Measurements from ENCODE around the gene KDM4C. TPM values are rescaled to one million over a fixed set of nuclear protein-coding genes. Genes with fewer than 3 reads are reported as not detected.
"Not testable (repeated sequence)": the region's sequence is repeated elsewhere in the genome, so short reads cannot be mapped to it uniquely, and the experiment has no call there.

The KDM4C gene
- polyA plus RNA-seq, 1 donor (not counting 4 experiments of a cell fraction or from before 2014, with no cell fraction given): 17.2 TPM

DNA sequence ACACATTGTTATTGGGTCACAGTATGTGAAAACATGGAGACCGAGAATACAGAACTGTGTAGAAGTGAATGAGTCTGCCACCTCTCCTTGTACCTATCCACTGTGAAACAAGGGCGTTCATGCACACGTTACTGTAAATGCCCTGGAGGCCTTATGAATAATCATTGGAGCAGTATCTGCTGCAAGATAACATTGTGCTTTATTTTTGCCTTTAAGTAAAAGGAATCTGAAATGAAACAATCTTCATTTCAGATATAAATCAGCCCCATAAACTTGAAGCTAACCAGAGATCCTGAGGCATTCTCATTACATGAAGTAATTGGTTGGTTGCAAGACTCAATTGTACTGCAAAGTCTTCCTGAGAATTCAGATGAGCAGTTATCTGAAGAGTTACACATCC, 419.6 kb downstream of the KDM4C start:
- FAIRE-seq (peak; percentile 55), DNase-seq (ENCODE audit: low read depth, low spot score) (no peak)
- no peaks in the 10 kb centered on the region for H3K9me1 ChIP-seq (ENCODE audit: control insufficient read depth, extremely low read depth, insufficient read depth, low read length)
- no peak overlapping the region for H2AFZ ChIP-seq (ENCODE audit: control insufficient read depth, low read length)
- H3K4me1 ChIP-seq (ENCODE audit: control insufficient read depth, extremely low read depth, insufficient read depth, low read length): peaks cover 4% of the 10 kb centered on the region
- dilution Hi-C loops (cut with MboI; ENCODE audit: extremely low pct_ligation_motif_present, low sequenced_read_pairs): no loop called here
- peaks cover 2 to 10% of the 10 kb centered on the region in 2 experiments for H3K36me3 ChIP-seq (ENCODE audit: control insufficient read depth in 2 of 2, extremely low read depth in 1 of 2, insufficient read depth in 2 of 2, low read length in 2 of 2)
- H3K4me3 ChIP-seq (ENCODE audit: control insufficient read depth in 2 of 3, extremely low read depth in 1 of 3, insufficient read depth in 2 of 3, low read depth in 1 of 3, low read length in 3 of 3): no peak overlapping the region
- TF ChIP-seq EZH2 (IDR thresholded peaks at IDR 0.05; ENCODE audit: low read length): no peak
- no peaks in the 10 kb centered on the region for H3K9me3 ChIP-seq (ENCODE audit: control insufficient read depth, low read depth, low read length)
- H3K27ac ChIP-seq (ENCODE audit: control insufficient read depth, insufficient read depth, low read length): no peak overlapping the region
- H3K9ac ChIP-seq (ENCODE audit: control insufficient read depth, extremely low read depth, insufficient read depth, low read length): no peak overlapping the region
- no peak overlapping the region for H3K4me2 ChIP-seq (ENCODE audit: control insufficient read depth, extremely low read depth, insufficient read depth, low read depth, low read length)
- H4K20me1 ChIP-seq (ENCODE audit: control insufficient read depth, extremely low read depth, insufficient read depth, low read length): no peaks in the 10 kb centered on the region
- H3K79me2 ChIP-seq (ENCODE audit: control insufficient read depth, insufficient read depth, low read length): no peaks in the 10 kb centered on the region
- H3K27me3 ChIP-seq (ENCODE audit: control insufficient read depth, extremely low read depth, insufficient read depth, low read length): no peaks in the 10 kb centered on the region

GRCh38 chr9:7178729-7179128, 421.0 kb downstream of the KDM4C start:
- H3K9me1 ChIP-seq (ENCODE audit: control insufficient read depth, extremely low read depth, insufficient read depth, low read length): no peaks in the 10 kb centered on the region
- DNase-seq (ENCODE audit: low read depth, low spot score): no peak
- no peaks in the 10 kb centered on the region for H4K20me1 ChIP-seq (ENCODE audit: control insufficient read depth, extremely low read depth, insufficient read depth, low read length)
- H3K4me1 ChIP-seq (ENCODE audit: control insufficient read depth, extremely low read depth, insufficient read depth, low read length): peaks cover 4% of the 10 kb centered on the region
- no peak overlapping the region for H2AFZ ChIP-seq (ENCODE audit: control insufficient read depth, low read length)
- no peak overlapping the region for H3K4me3 ChIP-seq (ENCODE audit: control insufficient read depth in 2 of 3, extremely low read depth in 1 of 3, insufficient read depth in 2 of 3, low read depth in 1 of 3, low read length in 3 of 3)
- dilution Hi-C loops (cut with MboI; ENCODE audit: extremely low pct_ligation_motif_present, low sequenced_read_pairs): no loop called here
- no peak overlapping the region for H3K4me2 ChIP-seq (ENCODE audit: control insufficient read depth, extremely low read depth, insufficient read depth, low read depth, low read length)
- no peak overlapping the region for H3K27ac ChIP-seq (ENCODE audit: control insufficient read depth, insufficient read depth, low read length)
- peaks cover 2 to 10% of the 10 kb centered on the region in 2 experiments for H3K36me3 ChIP-seq (ENCODE audit: control insufficient read depth in 2 of 2, extremely low read depth in 1 of 2, insufficient read depth in 2 of 2, low read length in 2 of 2)
- no peaks in the 10 kb centered on the region for H3K79me2 ChIP-seq (ENCODE audit: control insufficient read depth, insufficient read depth, low read length)
- no peak for FAIRE-seq
- H3K9me3 ChIP-seq (ENCODE audit: control insufficient read depth, low read depth, low read length): no peaks in the 10 kb centered on the region
- no peaks in the 10 kb centered on the region for H3K27me3 ChIP-seq (ENCODE audit: control insufficient read depth, extremely low read depth, insufficient read depth, low read length)
- no peak for TF ChIP-seq EZH2 (IDR thresholded peaks at IDR 0.05; ENCODE audit: low read length)
- TF ChIP-seq CTCF (optimal IDR thresholded peaks at IDR 0.05 in 1 of 3, IDR thresholded peaks at IDR 0.05 in 1 of 3, conservative IDR thresholded peaks at IDR 0.05 in 1 of 3; ENCODE audit: extremely low read depth in 1 of 3, insufficient read depth in 2 of 3, low read length in 3 of 3): no peak
- no peak overlapping the region for H3K9ac ChIP-seq (ENCODE audit: control insufficient read depth, extremely low read depth, insufficient read depth, low read length)

DNA sequence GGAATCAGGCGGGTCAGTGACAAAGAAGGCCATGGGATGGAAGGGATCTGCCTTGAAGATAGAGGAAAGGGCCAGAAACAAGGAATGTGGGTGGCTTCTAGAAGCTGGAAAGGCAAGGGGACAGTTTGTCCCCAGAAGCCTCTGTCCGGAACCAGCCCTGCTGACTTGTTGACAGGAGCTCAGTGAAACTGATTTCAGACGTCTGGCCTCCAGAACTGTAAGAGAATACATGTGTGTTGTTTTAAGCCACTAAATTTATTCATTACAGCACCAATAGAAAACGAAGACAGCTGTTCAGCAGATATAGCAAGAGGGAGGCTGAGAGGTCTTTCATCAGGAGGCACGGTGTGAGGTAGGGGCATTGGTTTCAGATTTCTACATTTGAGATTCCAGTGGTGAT, 422.5 kb downstream of the KDM4C start:
- H3K79me2 ChIP-seq (ENCODE audit: control insufficient read depth, insufficient read depth, low read length): no peaks in the 10 kb centered on the region
- peaks cover 4% of the 10 kb centered on the region for H3K4me1 ChIP-seq (ENCODE audit: control insufficient read depth, extremely low read depth, insufficient read depth, low read length)
- H3K9ac ChIP-seq (ENCODE audit: control insufficient read depth, extremely low read depth, insufficient read depth, low read length): no peak overlapping the region
- TF ChIP-seq EZH2 (IDR thresholded peaks at IDR 0.05; ENCODE audit: low read length) (no peak), CTCF (optimal IDR thresholded peaks at IDR 0.05 in 1 of 3, IDR thresholded peaks at IDR 0.05 in 1 of 3, conservative IDR thresholded peaks at IDR 0.05 in 1 of 3; ENCODE audit: extremely low read depth in 1 of 3, insufficient read depth in 2 of 3, low read length in 3 of 3) (no peak)
- H3K36me3 ChIP-seq (ENCODE audit: control insufficient read depth in 2 of 2, extremely low read depth in 1 of 2, insufficient read depth in 2 of 2, low read length in 2 of 2): peaks cover 0 to 4% of the 10 kb centered on the region in 2 experiments
- DNase-seq (ENCODE audit: low read depth, low spot score): no peak
- H3K27ac ChIP-seq (ENCODE audit: control insufficient read depth, insufficient read depth, low read length): no peak overlapping the region
- no peaks in the 10 kb centered on the region for H3K9me1 ChIP-seq (ENCODE audit: control insufficient read depth, extremely low read depth, insufficient read depth, low read length)
- FAIRE-seq: no peak
- no peaks in the 10 kb centered on the region for H3K27me3 ChIP-seq (ENCODE audit: control insufficient read depth, extremely low read depth, insufficient read depth, low read length)
- no peak overlapping the region for H3K4me3 ChIP-seq (ENCODE audit: control insufficient read depth in 2 of 3, extremely low read depth in 1 of 3, insufficient read depth in 2 of 3, low read depth in 1 of 3, low read length in 3 of 3)
- no peak overlapping the region for H3K4me2 ChIP-seq (ENCODE audit: control insufficient read depth, extremely low read depth, insufficient read depth, low read depth, low read length)
- no peaks in the 10 kb centered on the region for H3K9me3 ChIP-seq (ENCODE audit: control insufficient read depth, low read depth, low read length)
- dilution Hi-C loops (cut with MboI; ENCODE audit: extremely low pct_ligation_motif_present, low sequenced_read_pairs): no loop called here
- no peaks in the 10 kb centered on the region for H4K20me1 ChIP-seq (ENCODE audit: control insufficient read depth, extremely low read depth, insufficient read depth, low read length)
- H2AFZ ChIP-seq (ENCODE audit: control insufficient read depth, low read length): no peak overlapping the region

DNA sequence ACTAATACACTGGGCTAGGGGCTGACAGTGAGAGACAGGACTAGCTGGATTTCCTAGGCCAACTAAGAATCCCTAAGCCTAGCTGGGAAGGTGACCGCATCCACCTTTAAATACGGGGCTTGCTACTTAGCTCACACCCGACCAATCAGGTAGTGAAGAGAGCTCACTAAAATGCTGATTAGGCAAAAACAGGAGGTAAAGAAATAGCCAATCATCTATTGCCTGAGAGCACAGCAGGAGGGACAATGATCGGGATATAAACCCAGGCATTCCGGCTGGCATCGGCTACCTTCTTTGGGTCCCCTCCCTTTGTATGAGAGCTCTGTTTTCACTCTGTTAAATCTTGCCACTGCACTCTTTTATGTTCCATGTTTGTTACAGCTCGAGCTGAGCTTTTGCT, 425.4 kb downstream of the KDM4C start:
- H3K9ac ChIP-seq (ENCODE audit: control insufficient read depth, extremely low read depth, insufficient read depth, low read length); H3K9me1 ChIP-seq (ENCODE audit: control insufficient read depth, extremely low read depth, insufficient read depth, low read length); FAIRE-seq; H4K20me1 ChIP-seq (ENCODE audit: control insufficient read depth, extremely low read depth, insufficient read depth, low read length); H3K27me3 ChIP-seq (ENCODE audit: control insufficient read depth, extremely low read depth, insufficient read depth, low read length); H3K27ac ChIP-seq (ENCODE audit: control insufficient read depth, insufficient read depth, low read length); dilution Hi-C loops (cut with MboI; ENCODE audit: extremely low pct_ligation_motif_present, low sequenced_read_pairs); H2AFZ ChIP-seq (ENCODE audit: control insufficient read depth, low read length); H3K4me1 ChIP-seq (ENCODE audit: control insufficient read depth, extremely low read depth, insufficient read depth, low read length); DNase-seq (ENCODE audit: low read depth, low spot score); H3K9me3 ChIP-seq (ENCODE audit: control insufficient read depth, low read depth, low read length); H3K4me2 ChIP-seq (ENCODE audit: control insufficient read depth, extremely low read depth, insufficient read depth, low read depth, low read length); H3K4me3 ChIP-seq (ENCODE audit: control insufficient read depth in 2 of 3, extremely low read depth in 1 of 3, insufficient read depth in 2 of 3, low read depth in 1 of 3, low read length in 3 of 3); H3K79me2 ChIP-seq (ENCODE audit: control insufficient read depth, insufficient read depth, low read length); H3K36me3 ChIP-seq (ENCODE audit: control insufficient read depth in 2 of 2, extremely low read depth in 1 of 2, insufficient read depth in 2 of 2, low read length in 2 of 2): not testable (repeated sequence)
